Measurements from ENCODE around the gene ITIH3. TPM values are rescaled to one million over a fixed set of nuclear protein-coding genes. Genes with fewer than 3 reads are reported as not detected.
A peak's percentile ranks its signal among the peaks of the same experiment; 100 is the strongest.

Gene ITIH3
- total RNA-seq, 1 experiment from 2014 or later, result not detected

DNA sequence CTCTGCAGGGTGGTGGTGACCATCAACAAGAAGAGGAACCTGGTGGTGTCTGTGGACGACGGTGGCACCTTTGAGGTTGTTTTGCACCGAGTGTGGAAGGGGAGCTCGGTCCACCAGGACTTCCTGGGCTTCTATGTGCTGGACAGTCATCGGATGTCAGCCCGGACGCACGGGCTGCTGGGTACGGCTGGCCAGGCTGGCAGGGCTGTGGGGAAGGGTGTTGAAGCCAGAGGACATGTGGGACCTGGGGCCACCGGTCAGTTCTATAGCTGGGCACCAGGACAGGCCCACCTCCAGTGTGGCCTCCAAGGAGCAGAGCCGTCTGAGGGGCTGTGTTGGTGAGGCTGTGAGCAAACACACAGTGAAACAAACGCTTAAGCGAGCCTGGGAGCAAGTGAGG lies 3.9 kb upstream of the ITIH3 start:
- H3K27me3 Mint-ChIP-seq (ENCODE audit: insufficient read depth, unreplicated experiment), result no peaks in the 10 kb centered on the region
- CTCF ChIA-PET, result no interaction called here

DNA sequence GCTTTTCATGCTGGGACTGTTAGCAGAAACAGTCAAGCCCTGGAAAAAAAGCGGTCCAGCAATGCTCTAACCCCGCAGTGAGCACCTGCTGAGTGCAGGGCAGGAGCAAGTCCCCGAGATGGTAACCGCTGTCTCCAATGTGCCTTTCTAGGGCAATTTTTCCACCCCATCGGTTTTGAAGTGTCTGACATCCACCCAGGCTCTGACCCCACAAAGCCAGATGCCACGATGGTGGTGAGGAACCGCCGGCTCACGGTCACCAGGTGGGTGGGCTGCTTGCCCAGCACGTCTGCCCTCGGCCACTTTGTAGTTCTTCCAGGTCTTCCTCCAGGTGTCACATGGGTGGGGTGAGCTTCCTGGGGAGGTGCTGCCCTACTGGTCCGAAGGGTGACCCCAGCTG lies 3.2 kb upstream of the ITIH3 start:
- TF ChIP-seq, protein P1, sequence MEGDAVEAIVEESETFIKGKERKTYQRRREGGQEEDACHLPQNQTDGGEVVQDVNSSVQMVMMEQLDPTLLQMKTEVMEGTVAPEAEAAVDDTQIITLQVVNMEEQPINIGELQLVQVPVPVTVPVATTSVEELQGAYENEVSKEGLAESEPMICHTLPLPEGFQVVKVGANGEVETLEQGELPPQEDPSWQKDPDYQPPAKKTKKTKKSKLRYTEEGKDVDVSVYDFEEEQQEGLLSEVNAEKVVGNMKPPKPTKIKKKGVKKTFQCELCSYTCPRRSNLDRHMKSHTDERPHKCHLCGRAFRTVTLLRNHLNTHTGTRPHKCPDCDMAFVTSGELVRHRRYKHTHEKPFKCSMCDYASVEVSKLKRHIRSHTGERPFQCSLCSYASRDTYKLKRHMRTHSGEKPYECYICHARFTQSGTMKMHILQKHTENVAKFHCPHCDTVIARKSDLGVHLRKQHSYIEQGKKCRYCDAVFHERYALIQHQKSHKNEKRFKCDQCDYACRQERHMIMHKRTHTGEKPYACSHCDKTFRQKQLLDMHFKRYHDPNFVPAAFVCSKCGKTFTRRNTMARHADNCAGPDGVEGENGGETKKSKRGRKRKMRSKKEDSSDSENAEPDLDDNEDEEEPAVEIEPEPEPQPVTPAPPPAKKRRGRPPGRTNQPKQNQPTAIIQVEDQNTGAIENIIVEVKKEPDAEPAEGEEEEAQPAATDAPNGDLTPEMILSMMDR (IDR thresholded peaks at IDR 0.05; ENCODE audit: unreplicated experiment), result no peak
- Mint-ChIP-seq H3K4me1 (ENCODE audit: insufficient read depth, unreplicated experiment) (peaks cover 6% of the 10 kb centered on the region), H3K9me3 (ENCODE audit: unreplicated experiment) (no peaks in the 10 kb centered on the region), H3K36me3 (ENCODE audit: insufficient read depth, unreplicated experiment) (no peaks in the 10 kb centered on the region), H3K27me3 (ENCODE audit: insufficient read depth, unreplicated experiment) (no peaks in the 10 kb centered on the region), H3K27ac (ENCODE audit: low read depth, unreplicated experiment) (no peak overlapping the region), H3K4me3 (ENCODE audit: unreplicated experiment) (no peak overlapping the region)
- ChIA-PET CTCF (interaction anchor here (0.6 to 1.4 kb wide), 2 partner anchors 21 to 940 kb away, joined by 3 read pairs; no protein-coding TSS in a partner anchor), POLR2A (no interaction called here)
- intact Hi-C loops (cut with micrococcal nuclease), result no loop called here
- DNase-seq (ENCODE audit: unreplicated experiment), result no peak
- BruUV-seq (replicated peaks), result no TSS peak

More for the DNA sequence above, 3.9 kb upstream of the ITIH3 start:
- H3K36me3 Mint-ChIP-seq (ENCODE audit: insufficient read depth, unreplicated experiment), result no peaks in the 10 kb centered on the region
- peaks cover 6% of the 10 kb centered on the region for H3K4me1 Mint-ChIP-seq (ENCODE audit: insufficient read depth, unreplicated experiment)
- H3K27ac Mint-ChIP-seq (ENCODE audit: low read depth, unreplicated experiment), result no peak overlapping the region
- no peaks in the 10 kb centered on the region for H3K9me3 Mint-ChIP-seq (ENCODE audit: unreplicated experiment)
- POLR2A ChIA-PET, result no interaction called here
- no TSS peak for BruUV-seq (replicated peaks)
- TF ChIP-seq, protein P1 (IDR thresholded peaks at IDR 0.05; ENCODE audit: unreplicated experiment), result no peak
- H3K4me3 Mint-ChIP-seq (ENCODE audit: unreplicated experiment), result no peak overlapping the region
- intact Hi-C loops (cut with micrococcal nuclease), result no loop called here
- no peak for DNase-seq (ENCODE audit: unreplicated experiment)

DNA sequence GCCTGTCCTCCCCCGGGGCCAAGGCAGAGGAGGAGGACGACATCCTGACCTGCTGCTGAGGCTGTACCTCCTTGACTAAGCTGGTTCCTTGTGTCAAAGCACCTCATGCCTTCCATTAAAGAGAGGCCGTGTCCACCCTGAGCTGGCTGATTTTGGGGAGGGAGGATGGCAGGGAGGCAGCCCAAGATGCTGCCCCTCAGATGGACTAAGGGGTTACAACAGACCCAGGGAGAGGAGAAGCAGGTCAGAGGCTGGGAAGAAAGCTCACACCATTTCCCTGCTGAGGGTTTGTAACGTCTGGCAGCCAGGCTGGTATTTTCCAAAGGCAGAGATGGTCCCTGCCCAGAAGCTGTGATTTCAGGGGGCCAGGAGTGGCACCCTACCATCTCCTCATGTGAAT lies 2.7 kb upstream of the ITIH3 start:
- intact Hi-C loops (cut with micrococcal nuclease), result no loop called here
- Mint-ChIP-seq H3K9me3 (ENCODE audit: unreplicated experiment) (no peaks in the 10 kb centered on the region), H3K27me3 (ENCODE audit: insufficient read depth, unreplicated experiment) (no peaks in the 10 kb centered on the region), H3K36me3 (ENCODE audit: insufficient read depth, unreplicated experiment) (no peaks in the 10 kb centered on the region), H3K27ac (ENCODE audit: low read depth, unreplicated experiment) (no peak overlapping the region), H3K4me1 (ENCODE audit: insufficient read depth, unreplicated experiment) (peaks cover 6% of the 10 kb centered on the region), H3K4me3 (ENCODE audit: unreplicated experiment) (no peak overlapping the region)
- no TSS peak for BruUV-seq (replicated peaks)
- no peak for DNase-seq (ENCODE audit: unreplicated experiment)
- TF ChIP-seq, protein P1 (IDR thresholded peaks at IDR 0.05; ENCODE audit: unreplicated experiment), result no peak
- CTCF ChIA-PET, result interaction anchor here (0.6 to 1.4 kb wide), 3 partner anchors 21 to 941 kb away, joined by 3 read pairs; no protein-coding TSS in a partner anchor
- POLR2A ChIA-PET, result no interaction called here

DNA sequence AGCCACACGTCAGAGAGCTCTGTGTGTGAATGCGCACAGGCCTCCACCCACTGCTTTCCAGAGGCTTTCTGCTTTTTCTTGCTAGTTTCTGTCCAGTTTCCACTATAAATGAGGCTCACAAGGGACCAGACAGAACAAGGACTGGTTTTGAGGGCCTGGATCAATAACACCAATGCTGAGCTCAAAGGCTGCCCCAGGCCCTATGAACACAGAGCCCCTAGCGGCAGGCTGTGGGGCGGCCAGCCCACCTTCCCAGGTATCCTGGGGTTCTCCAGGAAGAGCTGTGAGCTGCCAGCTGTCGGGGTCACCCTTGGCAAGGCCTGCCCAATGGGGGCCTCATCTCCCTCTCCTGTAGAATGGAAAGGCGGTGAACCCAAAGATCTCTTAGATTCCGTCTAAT lies 2.2 kb upstream of the ITIH3 start:
- intact Hi-C loops (cut with micrococcal nuclease), result no loop called here
- H3K4me1 Mint-ChIP-seq (ENCODE audit: insufficient read depth, unreplicated experiment), result peaks cover 6% of the 10 kb centered on the region
- ChIA-PET CTCF (interaction anchor here (0.7 to 1.4 kb wide), 3 partner anchors 20 to 243 kb away, joined by 3 read pairs; no protein-coding TSS in a partner anchor), POLR2A (no interaction called here)
- no peak overlapping the region for H3K27ac Mint-ChIP-seq (ENCODE audit: low read depth, unreplicated experiment)
- no peaks in the 10 kb centered on the region for H3K27me3 Mint-ChIP-seq (ENCODE audit: insufficient read depth, unreplicated experiment)
- H3K4me3 Mint-ChIP-seq (ENCODE audit: unreplicated experiment), result no peak overlapping the region
- H3K9me3 Mint-ChIP-seq (ENCODE audit: unreplicated experiment), result no peaks in the 10 kb centered on the region
- no TSS peak for BruUV-seq (replicated peaks)
- H3K36me3 Mint-ChIP-seq (ENCODE audit: insufficient read depth, unreplicated experiment), result no peaks in the 10 kb centered on the region
- no peak for DNase-seq (ENCODE audit: unreplicated experiment)
- TF ChIP-seq, protein P1 (IDR thresholded peaks at IDR 0.05; ENCODE audit: unreplicated experiment), result peak; percentile 10

Measured in MCF 10A (cell line).